GM20000 (cell line): Measurements from ENCODE around the gene BCL2A1.

Source experiments
- DNase-seq: peaks from one replicate; pipeline ENCODE4 v3.0.0; 2012; ENCODE audit warnings: low spot score
- CTCF ChIP-seq: IDR thresholded peaks from 2 replicates; pipeline ENCODE4 v1.5.1; 2012; ENCODE audit warnings: mild to moderate bottlenecking, control low read depth; ENCODE audit errors: extremely low read depth, missing control alignments

BCL2A1 gene

DNA sequence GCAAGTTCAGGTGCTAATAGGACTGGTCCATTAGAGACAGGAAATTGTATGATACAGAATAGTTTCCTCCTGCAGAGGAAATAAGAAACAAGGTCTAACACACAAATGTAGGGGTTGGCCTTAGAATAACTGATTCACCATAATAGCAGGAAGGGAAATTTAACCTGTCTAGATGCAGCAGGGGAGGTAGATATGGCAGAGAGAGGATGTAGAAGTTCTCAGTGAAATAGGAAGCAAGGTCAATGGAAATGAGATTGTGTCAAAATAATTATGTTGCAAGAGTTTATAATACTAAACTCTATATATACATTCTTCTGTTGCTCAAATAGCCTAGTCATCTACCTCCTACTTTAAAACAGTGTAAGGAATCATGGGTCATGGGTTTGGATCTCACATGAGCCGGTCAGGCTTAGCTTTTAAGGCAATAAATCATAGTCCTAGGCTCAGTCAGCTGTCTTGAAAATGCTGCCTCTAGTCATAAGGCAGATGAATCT, 17.0 kb downstream of the BCL2A1 start:
- TF ChIP-seq CTCF, result no peak
- no peak for DNase-seq

GRCh38 chr15:79952329-79952728, 18.7 kb downstream of the BCL2A1 start:
- no peak for TF ChIP-seq CTCF
- no peak for DNase-seq

GRCh38 chr15:79950247-79950646, 20.7 kb downstream of the BCL2A1 start:
- no peak for DNase-seq
- TF ChIP-seq CTCF, result no peak

GRCh38 chr15:79948761-79949160, 22.2 kb downstream of the BCL2A1 start:
- no peak for TF ChIP-seq CTCF
- no peak for DNase-seq

DNA sequence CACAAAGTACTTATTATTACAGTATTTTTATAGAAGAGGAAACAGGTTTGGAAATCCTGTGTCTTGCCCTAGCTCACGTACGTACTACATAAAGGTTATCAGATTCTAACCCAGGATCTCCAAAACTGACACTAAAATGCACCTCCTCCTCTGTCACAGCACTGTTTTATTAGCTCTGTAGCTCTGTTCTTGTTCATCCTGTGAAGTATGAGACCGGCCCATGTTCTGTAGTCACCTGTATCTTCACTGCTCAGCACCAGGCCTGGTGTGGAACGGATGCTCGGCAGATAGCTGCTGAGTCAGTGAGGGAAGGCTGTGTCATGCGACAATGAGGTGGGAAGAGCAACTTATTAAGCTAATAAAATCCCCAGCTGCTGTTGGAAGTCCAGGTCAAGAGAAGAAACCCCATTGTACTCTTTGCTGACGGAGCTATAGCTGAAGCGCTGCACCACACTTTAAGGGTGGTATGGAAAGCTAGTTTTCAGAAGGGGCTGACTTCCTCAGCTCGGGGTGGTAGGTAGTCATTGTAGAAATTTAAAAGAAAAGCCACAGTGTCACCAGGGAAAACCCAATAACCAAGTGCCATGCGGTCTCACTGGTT, 22.8 kb downstream of the BCL2A1 start:
- no peak for TF ChIP-seq CTCF
- no peak for DNase-seq

- TF ChIP-seq CTCF, result no peak
- DNase-seq, result no peak
These were observed 24.0 kb downstream of the BCL2A1 start for GRCh38 chr15:79947009-79947408.

DNA sequence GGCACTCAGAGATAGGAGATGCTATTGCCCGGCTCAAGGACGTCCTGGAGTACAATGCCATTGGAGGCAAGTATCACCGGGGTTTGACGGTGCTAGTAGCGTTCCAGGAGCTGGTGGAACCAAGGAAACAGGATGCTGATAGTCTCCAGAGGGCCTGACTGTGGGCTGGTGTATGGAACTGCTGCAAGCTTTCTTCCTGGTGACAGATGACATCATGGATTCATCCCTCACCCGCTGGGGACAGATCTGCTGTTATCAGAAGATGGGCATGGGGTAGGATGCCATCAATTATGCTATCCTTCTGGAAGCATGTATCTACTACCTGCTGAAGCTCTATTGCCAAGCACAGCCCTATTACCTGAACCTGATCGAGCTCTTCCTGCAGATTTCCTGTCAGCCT, 26.4 kb downstream of the BCL2A1 start:
- TF ChIP-seq CTCF, result no peak
- DNase-seq, result no peak
